A172 (cell line): ENCODE measurements around the gene CUTC. TPM values are rescaled to one million over a fixed set of nuclear protein-coding genes. Genes with fewer than 3 reads are reported as not detected.

Experiments used
- DNase-seq: peaks from one replicate; pipeline ENCODE4 v3.0.0-alpha.2; 2015; ENCODE audit warnings: low spot score
- total RNA-seq: library from RNA; depleted of rRNA; stranded (reverse); fragments of >200 nt; shearing (Covaris generic); gene quantifications from 2 replicates; pipeline ENCODE4 v1.2.3, GENCODE V29; 2014; rRNA removed

The CUTC gene
- total RNA-seq, 1 experiment from 2014 or later: 39.2 TPM

- DNase-seq: no peak
Observed at GRCh38 chr10:99782447-99783286, 50.6 kb downstream of the CUTC start, which contains the start of gene ABCC2. ABCC2 (plus strand) TSS chr10:99782640; CDS start chr10:99782845, 205 bp downstream.

- DNase-seq: peak; percentile 83
Observed at GRCh38 chr10:99784016-99784726, 52.1 kb downstream of the CUTC start.

- no peak for DNase-seq
Observed at GRCh38 chr10:99784727-99785441, 52.9 kb downstream of the CUTC start.

GRCh38 chr10:99785646-99786045, 53.6 kb downstream of the CUTC start:
- no peak for DNase-seq

- DNase-seq: no peak
Observed at GRCh38 chr10:99787311-99787710, 55.3 kb downstream of the CUTC start.

- DNase-seq: no peak
Observed at GRCh38 chr10:99787782-99788445, 55.9 kb downstream of the CUTC start.

- DNase-seq: peak; percentile 68
Observed at GRCh38 chr10:99788598-99789256, 56.7 kb downstream of the CUTC start.

GRCh38 chr10:99791831-99792230, 59.8 kb downstream of the CUTC start:
- no peak for DNase-seq

GRCh38 chr10:99793819-99794218, 61.8 kb downstream of the CUTC start:
- DNase-seq: no peak

- DNase-seq: no peak
Observed at GRCh38 chr10:99796928-99797327, 64.9 kb downstream of the CUTC start.

- no peak for DNase-seq
Observed at GRCh38 chr10:99798031-99798430, 66.0 kb downstream of the CUTC start.

- no peak for DNase-seq
Observed at GRCh38 chr10:99798920-99799319, 66.9 kb downstream of the CUTC start.

- no peak for DNase-seq
Observed at GRCh38 chr10:99799613-99800012, 67.6 kb downstream of the CUTC start.

- DNase-seq: no peak
Observed at GRCh38 chr10:99804471-99804870, 72.4 kb downstream of the CUTC start.

- DNase-seq: no peak
Observed at GRCh38 chr10:99805190-99805589, 73.2 kb downstream of the CUTC start.

Other genes with a start within 250 kb of the CUTC start
- gene NKX2-3, start 199.3 kb upstream of the CUTC start, total RNA-seq: 0.19 and 1.2 TPM in 2 replicates
- gene SLC25A28, start 111.8 kb upstream of the CUTC start, total RNA-seq: 17.4 and 18.2 TPM in 2 replicates
- 23.7 and 30.8 TPM in 2 replicates for gene ENTPD7, start 72.7 kb upstream of the CUTC start, total RNA-seq
- gene COX15, start 107 bp upstream of the CUTC start, total RNA-seq: 46.8 and 48.7 TPM in 2 replicates
- gene ABCC2, start 50.4 kb downstream of the CUTC start, total RNA-seq: 0.69 and 1.8 TPM in 2 replicates